GM13976 (cell line): ENCODE measurements around the gene TRIM6.

Source experiments
- DNase-seq: peaks from one replicate; pipeline ENCODE4 v3.0.0; 2012; ENCODE audit warnings: low spot score
- CTCF ChIP-seq: IDR thresholded peaks from 2 replicates; pipeline ENCODE4 v1.5.1; 2012; ENCODE audit warnings: borderline replicate concordance, mild to moderate bottlenecking; ENCODE audit not compliant: insufficient read depth; ENCODE audit errors: extremely low read depth, missing control alignments, control extremely low read depth
- in situ Hi-C: fragments of 300-500 bp; cut with MboI; formaldehyde crosslinking; loops from one replicate; pipeline ENCODE4 v1.12.0; 2022; ENCODE audit warnings: low sequenced_read_pairs, mixed read lengths, inconsistent platforms; ENCODE audit not compliant: unreplicated experiment

The TRIM6 gene, protein sequence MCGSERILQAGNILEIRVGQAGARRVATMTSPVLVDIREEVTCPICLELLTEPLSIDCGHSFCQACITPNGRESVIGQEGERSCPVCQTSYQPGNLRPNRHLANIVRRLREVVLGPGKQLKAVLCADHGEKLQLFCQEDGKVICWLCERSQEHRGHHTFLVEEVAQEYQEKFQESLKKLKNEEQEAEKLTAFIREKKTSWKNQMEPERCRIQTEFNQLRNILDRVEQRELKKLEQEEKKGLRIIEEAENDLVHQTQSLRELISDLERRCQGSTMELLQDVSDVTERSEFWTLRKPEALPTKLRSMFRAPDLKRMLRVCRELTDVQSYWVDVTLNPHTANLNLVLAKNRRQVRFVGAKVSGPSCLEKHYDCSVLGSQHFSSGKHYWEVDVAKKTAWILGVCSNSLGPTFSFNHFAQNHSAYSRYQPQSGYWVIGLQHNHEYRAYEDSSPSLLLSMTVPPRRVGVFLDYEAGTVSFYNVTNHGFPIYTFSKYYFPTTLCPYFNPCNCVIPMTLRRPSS

DNA sequence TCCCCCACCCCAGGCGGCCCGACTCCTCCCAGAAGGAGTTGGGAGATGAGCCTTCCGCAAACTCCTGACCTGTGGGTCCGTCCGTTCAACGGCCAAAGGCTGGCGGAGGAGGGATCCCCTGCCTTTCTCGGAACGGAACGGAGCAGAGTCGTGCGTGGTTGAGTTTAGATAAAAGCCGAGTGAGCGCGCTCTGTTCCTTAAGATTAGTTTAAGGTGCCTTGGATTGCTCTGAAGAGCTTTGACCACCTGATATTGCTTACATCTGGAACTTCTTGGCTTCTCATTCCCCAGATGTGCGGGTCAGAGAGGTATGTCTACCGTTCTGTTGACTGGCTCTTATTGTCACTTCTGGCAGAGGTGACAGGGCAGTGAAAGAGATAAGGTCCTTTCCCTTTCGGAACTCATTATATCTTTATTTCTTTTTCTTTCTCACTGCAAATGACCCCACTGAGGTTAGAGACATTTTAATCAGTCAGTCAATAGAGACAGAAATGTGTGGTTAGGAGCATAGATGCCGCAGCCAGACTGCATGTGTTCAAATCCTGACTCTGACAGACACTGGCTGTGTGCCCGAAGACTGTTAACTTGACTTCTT, at the start of gene TRIM6:
Gene TRIM6, plus strand, starts transcription at position 31 of the 595 bp plus-strand sequence. Its CDS starts 261 bp downstream, at position 292.
- DNase-seq, result peak; percentile 42
- no peak for TF ChIP-seq CTCF
- in situ Hi-C loops, result no loop called here

- in situ Hi-C loops, result no loop called here
- DNase-seq, result no peak
- no peak for TF ChIP-seq CTCF
These were observed 48.5 kb upstream of the TRIM6 start for GRCh38 chr11:5547982-5548381.

DNA sequence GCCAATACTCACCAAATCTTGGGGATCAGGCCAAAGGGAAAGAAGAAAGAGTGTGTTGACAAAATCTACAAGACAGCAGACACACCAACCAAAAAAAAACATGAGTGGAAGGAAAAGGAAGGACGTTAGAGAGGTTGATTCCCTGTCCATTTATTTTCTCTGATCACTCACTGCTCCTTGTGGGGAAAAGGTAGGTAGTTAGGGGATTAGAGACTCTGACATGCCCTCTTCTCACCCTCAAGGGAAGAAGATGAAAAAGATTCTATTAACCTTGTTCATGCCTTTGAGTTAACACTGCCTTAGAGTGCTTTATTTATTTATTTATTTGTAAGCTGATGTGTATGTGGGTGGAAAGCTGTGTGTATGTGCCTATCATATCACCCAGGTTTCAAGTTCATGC, 48.0 kb upstream of the TRIM6 start, which contains the start of gene OR52H1:
Gene OR52H1, minus strand, starts transcription at position 101 of the 400 bp plus-strand sequence. CDS start 3,035 bp downstream, outside the sequence.
- in situ Hi-C loops, result no loop called here
- TF ChIP-seq CTCF, result no peak
- DNase-seq, result no peak

DNA sequence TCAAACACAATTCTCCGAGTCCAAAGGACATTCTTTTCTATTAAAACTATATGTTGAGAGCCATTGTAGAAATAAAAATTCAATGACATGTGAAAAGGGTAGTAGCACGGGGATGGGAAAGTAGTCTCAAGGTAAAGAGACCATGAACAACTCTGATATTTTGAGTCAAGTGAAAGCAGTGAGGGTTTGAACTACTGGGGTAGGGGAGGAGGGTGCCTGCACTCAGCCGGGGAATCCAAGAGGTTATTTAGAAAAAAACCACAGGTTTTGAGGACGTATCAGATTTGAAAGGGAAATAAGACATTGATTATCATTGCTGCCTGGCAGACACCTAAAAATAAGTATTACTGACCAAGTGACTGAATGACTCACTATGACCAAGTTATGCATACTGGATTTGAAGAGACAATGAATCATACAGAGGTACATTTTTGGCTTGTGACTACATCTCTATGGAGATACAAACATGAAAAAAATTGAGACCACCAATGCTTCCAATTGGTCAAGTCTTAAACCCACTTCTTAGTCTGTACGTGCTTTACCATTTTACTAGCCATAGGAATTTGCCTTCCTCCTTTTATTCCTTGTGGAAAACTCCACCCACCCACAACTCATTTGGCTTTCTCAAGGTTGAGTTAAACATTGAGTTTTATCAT, 45.9 kb upstream of the TRIM6 start:
- in situ Hi-C loops, result no loop called here
- no peak for TF ChIP-seq CTCF
- no peak for DNase-seq

DNA sequence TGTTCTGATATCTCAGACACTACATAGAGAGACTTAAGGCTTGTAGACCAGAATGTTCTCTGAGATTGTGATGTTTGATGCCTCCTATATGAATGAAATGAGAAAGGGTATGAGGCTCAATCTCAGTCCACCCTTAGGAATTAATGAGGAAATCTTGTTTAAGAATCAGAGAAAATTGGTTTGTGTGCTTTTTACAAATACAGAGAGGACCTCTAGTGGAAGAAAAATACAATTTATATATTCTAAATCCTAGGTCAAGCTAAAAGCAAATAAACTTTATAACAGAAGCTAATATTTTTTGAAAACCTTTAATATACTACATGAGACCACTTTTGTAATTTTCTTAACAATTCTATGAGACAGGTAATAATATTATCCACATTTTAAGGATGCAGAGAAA, 43.1 kb upstream of the TRIM6 start:
- no peak for DNase-seq
- in situ Hi-C loops, result no loop called here
- no peak for TF ChIP-seq CTCF

DNA sequence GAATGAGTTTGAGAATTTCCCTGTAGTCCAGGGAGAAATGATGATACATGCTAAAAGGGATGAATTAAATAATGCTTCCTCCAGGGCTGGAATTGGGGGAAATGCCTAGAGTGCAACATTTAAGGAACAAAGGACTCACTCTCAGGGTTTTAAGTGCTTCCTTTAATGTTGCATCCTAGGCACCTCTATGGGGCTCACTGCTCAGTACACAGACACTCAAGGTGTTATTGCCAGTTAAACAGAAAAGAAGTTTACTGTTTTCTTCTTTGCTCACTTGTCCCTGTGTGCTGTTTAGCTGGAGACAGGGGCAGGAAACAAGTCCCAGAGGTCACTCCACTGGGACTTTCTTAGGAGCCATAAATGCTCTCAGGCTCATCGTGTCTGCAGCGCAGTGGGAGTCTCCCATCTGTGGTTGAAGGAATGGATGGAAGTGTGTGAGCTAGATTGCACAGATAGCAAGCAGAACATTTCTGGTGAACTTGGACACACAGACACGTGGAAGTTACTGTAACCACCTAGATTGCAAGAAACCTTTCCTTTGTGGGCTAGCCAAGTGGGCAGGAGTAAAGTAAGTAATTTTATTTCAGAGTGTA, 39.7 kb upstream of the TRIM6 start:
- no peak for DNase-seq
- in situ Hi-C loops, result no loop called here
- no peak for TF ChIP-seq CTCF
